GM20000 (cell line): ENCODE measurements around the gene PCSK7.

Source experiments
- DNase-seq: peaks from one replicate; pipeline ENCODE4 v3.0.0; 2012; ENCODE audit warnings: low spot score
- CTCF ChIP-seq: IDR thresholded peaks from 2 replicates; pipeline ENCODE4 v1.5.1; 2012; ENCODE audit warnings: mild to moderate bottlenecking, control low read depth; ENCODE audit errors: extremely low read depth, missing control alignments

Gene PCSK7

GRCh38 chr11:117197006-117197405 lies 34.9 kb downstream of the PCSK7 start:
- TF ChIP-seq CTCF, result no peak
- DNase-seq, result no peak

DNA sequence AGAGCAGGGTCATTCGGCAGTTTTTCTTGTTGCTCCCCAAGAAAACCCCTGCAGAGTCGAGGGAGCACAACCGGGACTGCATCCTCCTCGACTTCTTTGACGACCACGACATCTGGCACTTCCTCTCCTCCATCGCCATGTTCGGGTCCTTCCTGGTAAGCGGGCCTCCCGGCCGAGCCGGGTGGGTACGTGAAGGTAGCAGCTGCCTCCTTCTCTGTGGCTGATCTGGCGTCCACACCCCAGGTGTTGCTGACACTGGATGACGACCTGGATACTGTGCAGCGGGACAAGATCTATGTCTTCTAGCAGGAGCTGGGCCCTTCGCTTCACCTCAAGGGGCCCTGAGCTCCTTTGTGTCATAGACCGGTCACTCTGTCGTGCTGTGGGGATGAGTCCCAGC lies 36.1 kb downstream of the PCSK7 start:
- DNase-seq, result no peak
- TF ChIP-seq CTCF, result no peak

DNA sequence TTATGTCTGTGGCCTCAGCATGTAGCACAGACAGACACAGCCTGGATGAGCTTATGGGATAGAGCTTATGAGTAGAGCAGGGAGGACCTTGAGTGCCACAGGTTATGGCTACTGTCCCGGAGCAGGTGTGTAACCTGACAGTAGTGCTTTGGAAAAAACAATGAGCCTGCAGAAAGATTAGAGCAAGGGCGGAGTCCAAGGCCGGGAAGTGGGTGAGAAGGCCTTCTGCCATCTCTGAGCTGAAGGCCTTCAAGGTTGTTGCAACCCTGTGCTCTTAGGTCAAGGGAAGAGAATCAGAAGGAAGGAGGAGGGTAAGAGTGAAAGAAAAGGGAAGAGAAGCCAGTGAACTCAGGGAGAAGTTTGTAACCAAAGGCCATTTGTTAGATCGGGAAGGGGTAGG lies 36.6 kb downstream of the PCSK7 start:
- no peak for DNase-seq
- TF ChIP-seq CTCF, result no peak

- TF ChIP-seq CTCF, result no peak
- DNase-seq, result no peak
Measured at GRCh38 chr11:117194267-117194666, 37.6 kb downstream of the PCSK7 start.

- TF ChIP-seq CTCF, result no peak
- no peak for DNase-seq
Measured at GRCh38 chr11:117193130-117194020, 38.5 kb downstream of the PCSK7 start.

- no peak for TF ChIP-seq CTCF
- no peak for DNase-seq
Measured at GRCh38 chr11:117192401-117192875, 39.4 kb downstream of the PCSK7 start.

DNA sequence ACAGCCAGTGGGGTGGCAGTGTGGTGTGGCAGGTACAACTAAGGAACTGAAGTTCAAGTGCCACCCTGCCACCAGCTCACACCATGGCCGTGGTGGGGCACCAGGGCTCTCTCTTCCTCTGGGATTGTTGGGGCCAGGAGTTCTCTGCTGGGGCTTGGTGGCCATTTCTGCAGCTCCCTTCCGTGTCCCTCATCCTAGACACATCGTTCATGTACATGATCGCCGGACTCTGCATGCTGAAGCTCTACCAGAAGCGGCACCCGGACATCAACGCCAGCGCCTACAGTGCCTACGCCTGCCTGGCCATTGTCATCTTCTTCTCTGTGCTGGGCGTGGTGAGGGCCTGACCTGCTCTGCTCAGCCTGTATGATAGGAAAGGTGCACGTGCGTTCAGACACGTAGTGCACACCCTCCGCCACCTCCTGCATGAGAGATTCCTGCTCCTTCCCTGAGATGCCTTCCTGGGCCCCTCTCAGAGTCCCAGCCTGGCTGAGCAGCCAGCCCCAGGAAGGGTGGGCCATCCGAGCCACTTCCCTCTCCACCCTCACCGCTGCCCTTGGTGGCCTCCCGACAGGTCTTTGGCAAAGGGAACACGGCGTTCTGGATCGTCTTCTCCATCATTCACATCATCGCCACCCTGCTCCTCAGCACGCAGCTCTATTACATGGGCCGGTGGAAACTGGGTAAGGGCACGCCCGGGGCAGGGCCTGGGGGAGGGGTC lies 40.0 kb downstream of the PCSK7 start:
- TF ChIP-seq CTCF, result no peak

More for the DNA sequence above, 40.0 kb downstream of the PCSK7 start:
- DNase-seq, result no peak
